Gastrocnemius medialis (tissue), 4 donors: Measurements from ENCODE around the gene PRR12. TPM values are rescaled to one million over a fixed set of nuclear protein-coding genes. Genes with fewer than 3 reads are reported as not detected.

Source experiments
- ATAC-seq, 2 donors: fragments of 150-250 bp; one replicate each; pipeline ENCODE4 v1.9.1; 2016
- DNase-seq, 2 donors: peaks; one replicate each; pipeline ENCODE4 v3.0.0-alpha.2; 2019
- H3K27ac ChIP-seq, 4 donors: fragments of 200-600 bp; sonication (generic); 1 replicate in 1 of 4; 2 replicates in 3 of 4; pipeline ENCODE4 v1.5.1; 2016 to 2018; ENCODE audit warnings: mild to moderate bottlenecking in 2 of 4, moderate library complexity in 1 of 4
- H3K27me3 ChIP-seq, 3 donors: fragments of 200-600 bp; sonication (generic) in 2 of 3; 1 replicate in 1 of 3; 2 replicates in 2 of 3; pipeline versions ENCODE4 v1.5.1 to v1.6.0; 2016 to 2019; ENCODE audit warnings: mild to moderate bottlenecking in 1 of 3, moderate library complexity in 1 of 3
- H3K36me3 ChIP-seq, 2 donors: fragments of 200-600 bp; sonication (generic) in 1 of 2; one replicate each; pipeline ENCODE4 v1.5.1; 2017 to 2018
- H3K4me1 ChIP-seq, 2 donors: fragments of 200-600 bp; sonication (generic) in 1 of 2; one replicate each; pipeline ENCODE4 v1.5.1; 2016 to 2017; ENCODE audit warnings: mild to moderate bottlenecking in 2 of 2
- H3K4me3 ChIP-seq, 4 donors: fragments of 200-600 bp; sonication (generic) in 3 of 4; 1 replicate in 1 of 4; 2 replicates in 3 of 4; pipeline ENCODE4 v1.5.1; 2016 to 2019; ENCODE audit warnings: mild to moderate bottlenecking in 2 of 4
- H3K9me3 ChIP-seq, 3 donors: fragments of 200-600 bp; sonication (generic) in 2 of 3; 1 replicate in 1 of 3; 2 replicates in 2 of 3; pipeline ENCODE4 v1.5.1; 2016 to 2019
- POLR2A ChIP-seq, 2 donors: fragments of 450-650 bp; IDR thresholded peaks; one replicate each; pipeline ENCODE4 v1.6.1; 2017; ENCODE audit warnings: antibody characterized with exemption in 2 of 2, mild to moderate bottlenecking in 2 of 2, moderate library complexity in 2 of 2
- in situ Hi-C, 4 donors: fragments of 200-750 bp; cut with MboI; loops; one replicate each; pipeline versions ENCODE4 v1.15.0 to v1.8.0; 2017; ENCODE audit warnings: low sequenced_read_pairs in 4 of 4
- intact Hi-C: fragments of 100-400 bp; cut with DNase I; formaldehyde crosslinking; loops from one replicate; pipeline ENCODE4 v1.15.1; 2023; ENCODE audit warnings: low total_unique reads
- total RNA-seq, 4 donors: library from RNA; depleted of rRNA; stranded (reverse); fragments of >200 nt; gene quantifications; one replicate each; pipeline versions ENCODE4 v1.1.0 to v1.2.3, GENCODE V29; 2016
- TF ChIP-seq, protein P1 (sequence below), 5 experiments: fragments of 450-650 bp in 3 of 5; fragments of 200-600 bp in 2 of 5; sonication (generic) in 2 of 5; IDR thresholded peaks in 4 of 5; conservative IDR thresholded peaks in 1 of 5; 1 replicate in 4 of 5; 2 replicates in 1 of 5; pipeline ENCODE4 v1.5.1; 2016 to 2019; ENCODE audit warnings: antibody characterized with exemption in 5 of 5, mild to moderate bottlenecking in 3 of 5, moderate library complexity in 3 of 5

PRR12 gene
- total RNA-seq, 4 donors from 2014 or later, result 3.4 to 7.7 (median 3.8) TPM

DNA sequence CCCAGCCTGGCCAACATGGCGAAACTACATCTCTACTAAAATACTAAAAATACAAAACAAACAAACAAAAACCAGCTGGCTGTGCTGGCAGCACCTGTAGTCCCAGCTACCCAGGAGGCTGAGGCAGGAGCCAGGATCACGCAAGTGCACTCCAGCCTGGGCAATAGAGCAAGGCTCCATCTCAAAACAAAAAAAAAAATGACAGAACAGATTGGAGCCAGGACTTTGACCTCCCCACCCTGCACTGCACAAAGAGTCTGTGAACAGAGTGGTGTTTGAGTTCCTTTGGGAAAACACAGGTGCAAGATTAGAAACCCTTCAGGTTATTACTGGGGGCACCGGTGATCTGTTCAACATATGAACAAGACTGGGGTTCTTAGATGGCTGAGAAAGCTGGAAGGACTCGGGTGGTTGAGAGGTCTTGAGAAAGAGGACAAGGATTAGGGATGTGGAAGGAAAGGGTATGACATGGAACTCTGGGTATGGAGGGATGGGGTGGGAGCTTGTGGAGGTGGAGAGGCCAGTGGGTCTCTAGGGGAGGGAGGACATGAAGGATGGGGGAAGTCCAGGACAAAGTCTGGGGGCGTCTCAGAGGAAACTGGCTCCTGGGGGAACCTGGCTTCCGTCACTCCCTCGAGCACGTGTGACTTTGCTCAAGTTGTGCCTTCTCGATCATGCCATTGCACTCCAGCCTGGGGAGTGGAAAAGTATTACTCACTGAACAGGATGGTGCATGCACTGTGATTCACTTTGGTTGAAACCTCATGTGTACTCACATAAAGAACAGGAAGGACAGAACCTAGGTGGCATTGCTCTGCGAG, 37.3 kb upstream of the PRR12 start:
- H3K4me1 ChIP-seq, result no peaks in the 10 kb centered on the region
- H3K36me3 ChIP-seq, result peaks cover 0 to 34% of the 10 kb centered on the region in 2 donors
- in situ Hi-C loops, result no loop called here
- ATAC-seq (no peak), DNase-seq (no peak)
- no peak overlapping the region for H3K4me3 ChIP-seq
- no peaks in the 10 kb centered on the region for H3K9me3 ChIP-seq
- intact Hi-C loops, result no loop called here
- no peaks in the 10 kb centered on the region for H3K27me3 ChIP-seq
- TF ChIP-seq, protein P1, sequence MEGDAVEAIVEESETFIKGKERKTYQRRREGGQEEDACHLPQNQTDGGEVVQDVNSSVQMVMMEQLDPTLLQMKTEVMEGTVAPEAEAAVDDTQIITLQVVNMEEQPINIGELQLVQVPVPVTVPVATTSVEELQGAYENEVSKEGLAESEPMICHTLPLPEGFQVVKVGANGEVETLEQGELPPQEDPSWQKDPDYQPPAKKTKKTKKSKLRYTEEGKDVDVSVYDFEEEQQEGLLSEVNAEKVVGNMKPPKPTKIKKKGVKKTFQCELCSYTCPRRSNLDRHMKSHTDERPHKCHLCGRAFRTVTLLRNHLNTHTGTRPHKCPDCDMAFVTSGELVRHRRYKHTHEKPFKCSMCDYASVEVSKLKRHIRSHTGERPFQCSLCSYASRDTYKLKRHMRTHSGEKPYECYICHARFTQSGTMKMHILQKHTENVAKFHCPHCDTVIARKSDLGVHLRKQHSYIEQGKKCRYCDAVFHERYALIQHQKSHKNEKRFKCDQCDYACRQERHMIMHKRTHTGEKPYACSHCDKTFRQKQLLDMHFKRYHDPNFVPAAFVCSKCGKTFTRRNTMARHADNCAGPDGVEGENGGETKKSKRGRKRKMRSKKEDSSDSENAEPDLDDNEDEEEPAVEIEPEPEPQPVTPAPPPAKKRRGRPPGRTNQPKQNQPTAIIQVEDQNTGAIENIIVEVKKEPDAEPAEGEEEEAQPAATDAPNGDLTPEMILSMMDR (IDR thresholded peaks at IDR 0.05 in 4 of 5, conservative IDR thresholded peaks at IDR 0.05 in 1 of 5), result no peak
- no peak for TF ChIP-seq POLR2A (IDR thresholded peaks at IDR 0.05)
- peak overlapping the region; percentile 54 to 72 (median 70) for H3K27ac ChIP-seq

DNA sequence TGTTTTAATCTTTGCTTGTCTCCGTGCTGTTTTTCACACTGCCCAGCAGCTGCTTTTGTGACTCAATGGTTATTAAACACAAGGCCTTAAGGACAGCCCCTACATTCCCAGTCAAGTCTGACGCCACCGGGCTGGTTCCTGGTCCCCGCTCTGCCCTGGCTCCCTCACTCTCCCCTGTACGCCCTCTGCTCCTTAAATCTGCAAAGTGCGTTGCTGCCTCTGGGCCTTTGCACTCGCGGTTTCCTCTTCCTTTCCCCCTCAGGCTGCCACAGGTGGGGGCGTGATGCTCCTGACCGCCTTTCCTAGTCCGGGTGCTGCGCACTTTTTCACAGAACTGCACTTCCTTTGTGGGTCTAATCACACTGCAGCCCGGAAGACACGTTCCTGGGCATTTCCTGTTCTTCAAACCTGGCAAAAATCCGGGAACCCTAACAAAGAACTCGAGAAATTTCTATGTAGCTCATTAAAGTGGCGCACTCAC, 36.2 kb upstream of the PRR12 start:
- intact Hi-C loops (no loop called here), in situ Hi-C loops (no loop called here)
- Histone ChIP-seq H3K36me3 (peaks cover 0 to 44% of the 10 kb centered on the region in 2 donors), H3K9me3 (no peaks in the 10 kb centered on the region), H3K4me3 (no peak overlapping the region), H3K4me1 (peaks cover 0 to under 1% of the 10 kb centered on the region in 2 donors), H3K27ac (peak overlapping the region; percentile 54 to 72 (median 70)), H3K27me3 (no peaks in the 10 kb centered on the region)
- DNase-seq (no peak), ATAC-seq (peak; percentile 30 to 37)
- TF ChIP-seq, protein P1 (IDR thresholded peaks at IDR 0.05 in 4 of 5, conservative IDR thresholded peaks at IDR 0.05 in 1 of 5), result no peak

DNA sequence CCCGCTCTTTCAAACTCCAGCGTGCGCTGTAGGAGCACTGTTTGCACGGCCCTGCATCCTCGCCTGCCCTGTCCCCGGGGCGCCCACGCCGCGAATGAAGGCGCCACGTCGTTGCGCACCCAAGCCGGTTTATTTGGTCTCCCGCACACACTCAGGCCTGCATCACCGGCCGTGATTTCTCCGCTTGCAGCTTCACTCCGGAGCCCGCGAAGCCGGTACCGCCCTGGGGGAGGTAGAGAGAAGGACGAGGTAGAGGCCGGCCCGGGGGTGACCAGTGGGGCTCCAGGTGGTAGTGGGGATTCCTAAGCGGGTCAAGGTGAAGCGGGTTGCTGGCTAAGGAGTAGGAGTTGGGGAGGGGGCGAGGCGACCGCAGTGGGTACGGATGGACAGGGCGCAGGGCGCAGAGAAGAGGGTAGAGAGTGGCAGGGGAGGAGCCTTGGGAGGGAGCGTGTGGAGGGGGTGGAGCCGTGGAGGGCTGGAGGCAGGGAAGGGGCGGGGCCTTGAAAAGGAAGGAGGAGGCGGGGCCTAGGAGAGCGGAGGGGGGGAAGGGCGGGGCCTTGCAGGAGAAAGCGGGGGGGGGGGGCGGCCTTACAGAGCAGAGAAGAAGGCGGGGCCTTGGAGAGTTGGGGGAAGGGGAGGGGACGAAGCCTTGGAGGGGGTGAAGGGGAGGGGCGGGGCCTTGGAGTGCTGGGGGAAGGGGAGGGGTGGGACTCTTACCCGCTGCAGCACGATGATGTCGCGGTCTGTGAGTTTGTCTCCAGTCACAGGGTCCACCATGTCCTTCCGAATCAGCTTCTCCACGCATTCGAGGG, 35.2 kb upstream of the PRR12 start:
- DNase-seq (peak; percentile 39 to 54), ATAC-seq (no peak)
- H3K9me3 ChIP-seq, result no peaks in the 10 kb centered on the region
- H3K36me3 ChIP-seq, result peaks cover 0 to 44% of the 10 kb centered on the region in 2 donors
- peaks cover 7 to 10% of the 10 kb centered on the region in 2 donors for H3K4me1 ChIP-seq
- intact Hi-C loops (no loop called here), in situ Hi-C loops (no loop called here)
- H3K4me3 ChIP-seq, result no peak overlapping the region
- H3K27ac ChIP-seq, result peak overlapping the region; percentile 51 to 89 (median 71)
- no peak for TF ChIP-seq POLR2A (IDR thresholded peaks at IDR 0.05)
- TF ChIP-seq, protein P1 (IDR thresholded peaks at IDR 0.05 in 4 of 5, conservative IDR thresholded peaks at IDR 0.05 in 1 of 5), result no peak
- no peaks in the 10 kb centered on the region for H3K27me3 ChIP-seq

DNA sequence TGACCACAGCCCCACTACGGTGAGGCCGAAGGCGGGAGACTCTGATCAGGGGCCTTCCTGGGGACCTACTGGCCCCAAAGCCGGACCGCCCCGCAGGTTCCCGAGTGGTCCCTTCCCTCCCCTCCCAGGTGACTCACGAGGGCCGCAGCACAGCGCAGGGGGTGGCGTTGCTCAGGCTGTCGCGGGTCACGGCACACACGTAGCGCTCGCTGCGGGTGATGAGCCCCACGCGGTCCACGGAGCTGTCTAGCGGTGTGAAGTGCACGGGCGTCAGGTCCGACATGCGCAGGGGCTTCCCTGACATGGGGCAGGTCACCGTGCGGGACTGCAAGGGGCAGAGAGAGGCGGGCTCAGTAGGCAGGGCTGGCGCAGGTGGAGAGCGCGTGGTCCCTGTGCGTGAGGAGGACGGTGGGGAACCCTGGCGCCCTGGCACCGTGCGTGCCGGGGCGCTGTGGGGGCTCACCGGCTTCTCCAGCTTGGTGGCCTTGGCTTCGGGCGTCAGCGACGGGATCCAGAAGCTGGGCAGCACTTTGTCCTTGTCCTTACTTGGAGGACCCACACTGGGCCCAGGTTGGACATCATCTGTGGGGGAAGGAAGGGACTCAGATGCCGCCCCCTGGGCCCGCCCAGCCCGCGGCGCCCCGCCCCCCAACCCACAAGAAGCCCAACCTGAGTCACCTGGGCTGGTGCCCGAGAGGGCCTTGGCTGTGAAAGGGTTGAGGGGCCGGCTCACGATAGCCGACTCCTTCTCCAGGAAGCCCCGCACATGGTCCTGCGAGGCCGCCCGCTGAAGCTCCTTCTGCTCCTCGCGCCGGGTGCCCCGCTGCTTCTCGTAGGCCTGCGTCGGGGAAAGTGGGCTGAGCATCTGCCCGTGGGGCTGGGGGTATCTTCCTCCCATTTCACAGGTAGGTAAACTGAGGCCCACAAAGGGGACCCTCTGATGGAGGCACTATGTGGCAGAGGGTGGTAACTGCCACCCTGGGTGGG, 34.3 kb upstream of the PRR12 start:
- ATAC-seq (no peak), DNase-seq (no peak)
- peaks cover 0 to 44% of the 10 kb centered on the region in 2 donors for H3K36me3 ChIP-seq
- no peak for TF ChIP-seq POLR2A (IDR thresholded peaks at IDR 0.05)
- TF ChIP-seq, protein P1 (IDR thresholded peaks at IDR 0.05 in 4 of 5, conservative IDR thresholded peaks at IDR 0.05 in 1 of 5), result no peak
- in situ Hi-C loops (no loop called here), intact Hi-C loops (no loop called here)
- no peak overlapping the region for H3K4me3 ChIP-seq
- peak overlapping the region; percentile 38 to 89 (median 54) for H3K27ac ChIP-seq
- no peaks in the 10 kb centered on the region for H3K9me3 ChIP-seq
- peaks cover 16 to 19% of the 10 kb centered on the region in 2 donors for H3K4me1 ChIP-seq
- no peaks in the 10 kb centered on the region for H3K27me3 ChIP-seq
